ENCODE results near the gene SLC39A11. TPM values are rescaled to one million over a fixed set of nuclear protein-coding genes. Genes with fewer than 3 reads are reported as not detected.
A peak's percentile ranks its signal among the peaks of the same experiment; 100 is the strongest.

SLC39A11 gene
- total RNA-seq, 1 donor from 2014 or later, result 21.5 TPM

GRCh38 chr17:72955391-72956140 lies 136.9 kb downstream of the SLC39A11 start:
- FAIRE-seq, result no peak
- H3K4me3 ChIP-seq (ENCODE audit: insufficient read depth, low read depth, low read length), result no peak overlapping the region
- no peak overlapping the region for H3K4me3 Mint-ChIP-seq (ENCODE audit: unreplicated experiment)
- H2AFZ ChIP-seq (ENCODE audit: low read depth, low read length), result no peak overlapping the region
- H3K79me2 ChIP-seq (ENCODE audit: insufficient read depth, low read length), result no peaks in the 10 kb centered on the region
- H3K36me3 Mint-ChIP-seq (ENCODE audit: low read depth, unreplicated experiment), result no peaks in the 10 kb centered on the region
- no peaks in the 10 kb centered on the region for H3K4me1 ChIP-seq (ENCODE audit: insufficient read depth, low read length)
- H3K4me2 ChIP-seq (ENCODE audit: low read length), result no peak overlapping the region
- DNase-seq (ENCODE audit: low read depth), result no peak
- H3K27ac Mint-ChIP-seq (ENCODE audit: unreplicated experiment), result no peak overlapping the region
- H3K9me3 ChIP-seq (ENCODE audit: insufficient read depth, low read depth, low read length), result no peaks in the 10 kb centered on the region
- H3K27me3 Mint-ChIP-seq (ENCODE audit: low read depth, unreplicated experiment), result peaks cover 3% of the 10 kb centered on the region
- H3K9ac ChIP-seq (ENCODE audit: low read length), result no peak overlapping the region
- peaks cover 3% of the 10 kb centered on the region for H4K20me1 ChIP-seq (ENCODE audit: insufficient read depth, low read length)
- no peaks in the 10 kb centered on the region for H3K27me3 ChIP-seq (ENCODE audit: insufficient read depth, low read length)
- no peaks in the 10 kb centered on the region for H3K36me3 ChIP-seq (ENCODE audit: insufficient read depth, low read length)
- TF ChIP-seq EZH2 (IDR thresholded peaks at IDR 0.05; ENCODE audit: insufficient read depth, low read length) (no peak), CTCF (IDR thresholded peaks at IDR 0.05; ENCODE audit: insufficient read depth, low read depth, low read length) (no peak)
- peak overlapping the region; percentile 38 for H3K27ac ChIP-seq (ENCODE audit: low read depth, low read length)
- H3K9me3 Mint-ChIP-seq (ENCODE audit: unreplicated experiment), result no peaks in the 10 kb centered on the region
- H3K4me1 Mint-ChIP-seq (ENCODE audit: low read depth, unreplicated experiment), result peaks cover 8% of the 10 kb centered on the region

GRCh38 chr17:72954579-72954978 lies 137.9 kb downstream of the SLC39A11 start:
- Mint-ChIP-seq H3K27ac (ENCODE audit: unreplicated experiment) (no peak overlapping the region), H3K4me1 (ENCODE audit: low read depth, unreplicated experiment) (peaks cover 8% of the 10 kb centered on the region), H3K27me3 (ENCODE audit: low read depth, unreplicated experiment) (peaks cover 3% of the 10 kb centered on the region), H3K4me3 (ENCODE audit: unreplicated experiment) (no peak overlapping the region), H3K9me3 (ENCODE audit: unreplicated experiment) (no peaks in the 10 kb centered on the region), H3K36me3 (ENCODE audit: low read depth, unreplicated experiment) (no peaks in the 10 kb centered on the region)
- no peak overlapping the region for H3K4me3 ChIP-seq (ENCODE audit: insufficient read depth, low read depth, low read length)
- H3K9me3 ChIP-seq (ENCODE audit: insufficient read depth, low read depth, low read length), result no peaks in the 10 kb centered on the region
- H3K79me2 ChIP-seq (ENCODE audit: insufficient read depth, low read length), result no peaks in the 10 kb centered on the region
- no peaks in the 10 kb centered on the region for H3K4me1 ChIP-seq (ENCODE audit: insufficient read depth, low read length)
- FAIRE-seq (no peak), DNase-seq (ENCODE audit: low read depth) (no peak)
- no peaks in the 10 kb centered on the region for H3K27me3 ChIP-seq (ENCODE audit: insufficient read depth, low read length)
- H4K20me1 ChIP-seq (ENCODE audit: insufficient read depth, low read length), result peaks cover 3% of the 10 kb centered on the region
- no peak overlapping the region for H3K4me2 ChIP-seq (ENCODE audit: low read length)
- H2AFZ ChIP-seq (ENCODE audit: low read depth, low read length), result no peak overlapping the region
- H3K36me3 ChIP-seq (ENCODE audit: insufficient read depth, low read length), result no peaks in the 10 kb centered on the region
- H3K27ac ChIP-seq (ENCODE audit: low read depth, low read length), result no peak overlapping the region
- TF ChIP-seq CTCF (IDR thresholded peaks at IDR 0.05; ENCODE audit: insufficient read depth, low read depth, low read length), result no peak
- TF ChIP-seq EZH2 (IDR thresholded peaks at IDR 0.05; ENCODE audit: insufficient read depth, low read length), result no peak
- H3K9ac ChIP-seq (ENCODE audit: low read length), result no peak overlapping the region

DNA sequence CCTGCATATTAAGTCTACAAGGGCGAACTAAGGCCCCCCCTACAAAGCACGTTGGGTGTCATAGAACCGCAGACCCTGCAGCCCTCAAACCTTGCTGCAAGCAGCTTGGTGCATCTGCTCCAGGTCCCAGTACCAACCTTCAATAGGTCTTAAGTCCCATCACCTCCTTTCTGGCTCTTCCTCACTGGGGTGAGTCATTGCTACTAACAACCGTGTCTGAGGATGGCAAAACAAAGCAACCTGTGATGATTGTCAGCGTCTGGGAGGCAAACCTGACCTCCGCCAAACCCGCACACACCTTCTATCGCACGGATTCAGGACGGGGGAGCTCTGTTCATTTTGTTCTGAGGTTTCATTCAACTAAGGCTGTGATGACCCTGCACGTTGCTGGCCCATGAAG lies 138.9 kb downstream of the SLC39A11 start:
- no peaks in the 10 kb centered on the region for H3K27me3 ChIP-seq (ENCODE audit: insufficient read depth, low read length)
- Mint-ChIP-seq H3K27me3 (ENCODE audit: low read depth, unreplicated experiment) (peaks cover 3% of the 10 kb centered on the region), H3K36me3 (ENCODE audit: low read depth, unreplicated experiment) (no peaks in the 10 kb centered on the region), H3K4me3 (ENCODE audit: unreplicated experiment) (no peak overlapping the region), H3K9me3 (ENCODE audit: unreplicated experiment) (no peaks in the 10 kb centered on the region), H3K27ac (ENCODE audit: unreplicated experiment) (no peak overlapping the region), H3K4me1 (ENCODE audit: low read depth, unreplicated experiment) (peaks cover 8% of the 10 kb centered on the region)
- no peaks in the 10 kb centered on the region for H3K36me3 ChIP-seq (ENCODE audit: insufficient read depth, low read length)
- no peak for DNase-seq (ENCODE audit: low read depth)
- H3K4me3 ChIP-seq (ENCODE audit: insufficient read depth, low read depth, low read length), result no peak overlapping the region
- no peak overlapping the region for H3K27ac ChIP-seq (ENCODE audit: low read depth, low read length)
- H3K79me2 ChIP-seq (ENCODE audit: insufficient read depth, low read length), result no peaks in the 10 kb centered on the region
- no peak overlapping the region for H3K4me2 ChIP-seq (ENCODE audit: low read length)
- no peaks in the 10 kb centered on the region for H3K4me1 ChIP-seq (ENCODE audit: insufficient read depth, low read length)
- no peak overlapping the region for H3K9ac ChIP-seq (ENCODE audit: low read length)
- FAIRE-seq, result no peak
- H3K9me3 ChIP-seq (ENCODE audit: insufficient read depth, low read depth, low read length), result no peaks in the 10 kb centered on the region
- H2AFZ ChIP-seq (ENCODE audit: low read depth, low read length), result no peak overlapping the region
- TF ChIP-seq EZH2 (IDR thresholded peaks at IDR 0.05; ENCODE audit: insufficient read depth, low read length), result no peak
- no peak for TF ChIP-seq CTCF (IDR thresholded peaks at IDR 0.05; ENCODE audit: insufficient read depth, low read depth, low read length)
- H4K20me1 ChIP-seq (ENCODE audit: insufficient read depth, low read length), result peaks cover 3% of the 10 kb centered on the region

All from astrocyte (in vitro differentiated cells and primary cell).